A549 (cell line): ENCODE results near the gene OBSCN. TPM values are rescaled to one million over a fixed set of nuclear protein-coding genes. Genes with fewer than 3 reads are reported as not detected.

Source experiments
- ATAC-seq, 2 experiments: fragments of 200-7000 bp in 1 of 2; fragments of >200 bp in 1 of 2; cut with Nextera tagmentation in 1 of 2; cut with Tn5 transposase in 1 of 2; 3 replicates each; pipeline versions ENCODE4 v1.8.0 to v1.9.1; 2018 to 2020; ENCODE audit warnings: mild to moderate bottlenecking in 1 of 2, moderate library complexity in 1 of 2
- CTCF ChIA-PET: fragments of 300-600 bp; sonication (Branson Sonifier 250); formaldehyde crosslinking; extraction: SDS; loops from one replicate; lab custom pipeline; 2021; ENCODE audit warnings: antibody characterized with exemption, inconsistent platforms; lab: Yijun Ruan, JAX
- POLR2A ChIA-PET: fragments of 350-600 bp; formaldehyde crosslinking; extraction: SDS; loops from one replicate; lab custom pipeline; 2021; ENCODE audit warnings: antibody characterized with exemption, inconsistent platforms; lab: Yijun Ruan, JAX
- DNase-seq, 2 experiments: peaks; one replicate each; pipeline versions ENCODE4 v3.0.0 to v3.0.0-alpha.2; 2011 to 2016; ENCODE audit warnings: low read depth in 1 of 2, low spot score in 1 of 2
- FAIRE-seq: peaks from 2 replicates; lab custom pipeline; 2011; peaks lifted over from hg19 to GRCh38; lab: Jason Lieb, UNC
- H3K27ac ChIP-seq, 2 experiments: fragments of >200 bp; sonication (Bioruptor Twin); formaldehyde crosslinking; 3 replicates each; pipeline ENCODE4 v1.5.1; 2016 to 2017
- H3K4me1 ChIP-seq: fragments of >200 bp; sonication (Bioruptor Twin); formaldehyde crosslinking; 3 replicates; pipeline ENCODE4 v1.6.1; 2016
- H3K4me2 ChIP-seq: fragments of >200 bp; sonication (Bioruptor Twin); formaldehyde crosslinking; 3 replicates; pipeline ENCODE4 v1.6.1; 2016
- H3K4me3 ChIP-seq: fragments of >200 bp; sonication (Bioruptor Twin); formaldehyde crosslinking; 3 replicates; pipeline ENCODE4 v1.5.1; 2016
- H3K9me3 ChIP-seq: fragments of >200 bp; sonication (Bioruptor Twin); formaldehyde crosslinking; 3 replicates; pipeline ENCODE4 v1.6.1; 2016
- BHLHE40 ChIP-seq: IDR thresholded peaks from 2 replicates; pipeline ENCODE4 v1.6.1; 2012; ENCODE audit warnings: low read depth, low read length, inconsistent platforms
- CEBPB ChIP-seq, 2 experiments: fragments of >200 bp in 1 of 2; sonication (Bioruptor Twin) in 1 of 2; formaldehyde crosslinking in 1 of 2; IDR thresholded peaks; 2 replicates each; pipeline ENCODE4 v1.6.1; 2012 to 2016
- CHD4 ChIP-seq: fragments of 200-600 bp; sonication (generic); IDR thresholded peaks from 2 replicates; pipeline ENCODE4 v1.6.1; 2016; ENCODE audit warnings: antibody characterized with exemption, mild to moderate bottlenecking, borderline replicate concordance
- E2F6 ChIP-seq: IDR thresholded peaks from 2 replicates; pipeline ENCODE4 v1.6.1; 2012; ENCODE audit warnings: low read depth, borderline replicate concordance
- EHMT2 ChIP-seq: fragments of 200-600 bp; sonication (generic); IDR thresholded peaks from 2 replicates; pipeline ENCODE4 v1.6.1; 2016; ENCODE audit warnings: antibody characterized with exemption, low read depth, mild to moderate bottlenecking, moderate library complexity
- EP300 ChIP-seq, 2 experiments: fragments of >200 bp; sonication (Bioruptor Twin); formaldehyde crosslinking; IDR thresholded peaks; 2 replicates in 1 of 2; 3 replicates in 1 of 2; pipeline ENCODE4 v1.6.1; 2016 to 2017
- FOSL2 ChIP-seq, 2 experiments: fragments of 450-650 bp in 1 of 2; fragments of >200 bp in 1 of 2; sonication (Bioruptor Twin) in 1 of 2; formaldehyde crosslinking; IDR thresholded peaks; 2 replicates each; pipeline versions ENCODE4 v1.5.0 to v1.6.1; 2016 to 2020; ENCODE audit warnings: mild to moderate bottlenecking in 1 of 2, moderate library complexity in 1 of 2
- GATA3 ChIP-seq: IDR thresholded peaks from 2 replicates; pipeline ENCODE4 v1.6.1; 2012; ENCODE audit warnings: borderline replicate concordance
- HDAC2 ChIP-seq: fragments of 200-600 bp; sonication (generic); IDR thresholded peaks from 2 replicates; pipeline ENCODE4 v1.6.1; 2016
- HEYL ChIP-seq: fragments of 250-450 bp; sonication (Bioruptor Pico); IDR thresholded peaks from 2 replicates; pipeline ENCODE4 v1.8.0; 2021; ENCODE audit warnings: mild to moderate bottlenecking, moderate library complexity
- HOXB13 ChIP-seq: fragments of 250-450 bp; sonication (Bioruptor Pico); IDR thresholded peaks from 2 replicates; pipeline ENCODE4 v1.5.0; 2020; ENCODE audit warnings: low read depth, mild to moderate bottlenecking, moderate library complexity
- JUN ChIP-seq, 2 experiments: fragments of >200 bp; sonication (Bioruptor Twin); formaldehyde crosslinking; IDR thresholded peaks; 2 replicates in 1 of 2; 3 replicates in 1 of 2; pipeline ENCODE4 v1.6.1; 2016 to 2017
- JUNB ChIP-seq: fragments of >200 bp; sonication (Bioruptor Twin); formaldehyde crosslinking; IDR thresholded peaks from 2 replicates; pipeline ENCODE4 v1.6.1; 2016
- KDM5A ChIP-seq: fragments of 200-600 bp; sonication (generic); IDR thresholded peaks from 2 replicates; pipeline ENCODE4 v1.6.1; 2016; ENCODE audit warnings: antibody characterized with exemption, mild to moderate bottlenecking
- MAZ ChIP-seq: fragments of 150-350 bp; IDR thresholded peaks from 2 replicates; pipeline ENCODE4 v1.6.1; 2014; ENCODE audit warnings: antibody characterized with exemption, low read depth, low read length, borderline replicate concordance
- NFE2L2 ChIP-seq: fragments of 150-350 bp; conservative IDR thresholded peaks from 2 replicates; pipeline ENCODE4 v1.6.1; 2014; ENCODE audit warnings: low read length
- RARB ChIP-seq: fragments of 250-450 bp; sonication (Bioruptor Pico); IDR thresholded peaks from 2 replicates; pipeline ENCODE4 v1.8.0; 2021; ENCODE audit warnings: mild to moderate bottlenecking, moderate library complexity
- RCOR1 ChIP-seq: fragments of 150-350 bp; IDR thresholded peaks from 2 replicates; pipeline ENCODE4 v1.6.1; 2014; ENCODE audit warnings: antibody characterized with exemption, low read length, low read depth
- REST ChIP-seq: fragments of 200-600 bp; sonication (generic); IDR thresholded peaks from 2 replicates; pipeline ENCODE4 v1.6.1; 2016; ENCODE audit warnings: antibody characterized with exemption, mild to moderate bottlenecking, moderate library complexity
- RNF2 ChIP-seq: fragments of 200-600 bp; sonication (generic); IDR thresholded peaks from 2 replicates; pipeline ENCODE4 v1.6.1; 2016; ENCODE audit warnings: low read depth, mild to moderate bottlenecking, antibody characterized with exemption, moderate library complexity, borderline replicate concordance
- SMC3 ChIP-seq: fragments of >200 bp; sonication (Bioruptor Twin); formaldehyde crosslinking; IDR thresholded peaks from 3 replicates; pipeline ENCODE4 v1.6.1; 2018; ENCODE audit warnings: inconsistent platforms
- ZNF302 ChIP-seq: fragments of 250-450 bp; sonication (Bioruptor Pico); IDR thresholded peaks from 2 replicates; pipeline ENCODE4 v1.9.0; 2021; ENCODE audit warnings: inconsistent platforms, mild to moderate bottlenecking, moderate library complexity
- WGBS: methylation state at CpG from one replicate; pipeline ENCODE4 v1.1.6; 2017; ENCODE audit errors: missing lambda C conversion rate; 5-methylcytosine and 5-hydroxymethylcytosine counted together
- polyA plus RNA-seq, 4 experiments: library from polyadenylated mRNA; depleted of rRNA in 3 of 4; stranded (reverse); fragments of >200 nt; fragmentation: RNase III in 1 of 4; extraction: RNeasy Plus Mini Kit Qiagen cat#74134 plus additional on column Dnase treatment in 1 of 4; gene quantifications; 2 replicates in 3 of 4; 3 replicates in 1 of 4; pipeline ENCODE4 v1.2.3, GENCODE V29; 2011 to 2017

OBSCN gene
- polyA plus RNA-seq, 2 of the 4 experiments (the other 2 are of a cell fraction), result 3.1 to 6.8 TPM

- WGBS, result 75% methylated on average over 48 of the region's 48 CpGs
- no peak for TF ChIP-seq GATA3
- peak; percentile 0; the same call in 1 of the 2 replicates for TF ChIP-seq KDM5A
- no peak for TF ChIP-seq HEYL
- no peak for TF ChIP-seq SMC3
- TF ChIP-seq REST, result no peak
- TF ChIP-seq FOSL2 (IDR thresholded peaks at IDR 0.05), result no peak
- TF ChIP-seq FOSL2 (CRISPR knock-in tag; IDR thresholded peaks at IDR 0.05), result no peak
- no peak for TF ChIP-seq EHMT2
- Histone ChIP-seq H3K4me2 (peak overlapping the region; percentile 80), H3K9me3 (no peaks in the 10 kb centered on the region), H3K4me1 (peaks cover 9% of the 10 kb centered on the region; the same call in 2 of the 3 replicates), H3K4me3 (peak overlapping the region; percentile 51), H3K27ac (peak overlapping the region; percentile 78 to 82)
- no peak for FAIRE-seq
- POLR2A ChIA-PET, result no interaction called here
- CTCF ChIA-PET, result interaction anchor here (0.7 to 2.5 kb wide), 11 partner anchors 14 to 176 kb away, joined by 3 to 17 read pairs (median 3); no protein-coding TSS in a partner anchor
- no peak for ATAC-seq
- DNase-seq, result no peak
Measured at GRCh38 chr1:228378873-228379460, 171.1 kb downstream of the OBSCN start.

GRCh38 chr1:228379666-228380065, 171.8 kb downstream of the OBSCN start:
- Histone ChIP-seq H3K4me2 (no peak overlapping the region), H3K9me3 (no peaks in the 10 kb centered on the region), H3K4me3 (no peak overlapping the region), H3K27ac (no peak overlapping the region), H3K4me1 (peaks cover 9% of the 10 kb centered on the region; the same call in 2 of the 3 replicates)
- ChIA-PET CTCF (interaction anchor here (0.7 to 1.3 kb wide), 7 partner anchors 22 to 177 kb away, joined by 3 read pairs; no protein-coding TSS in a partner anchor), POLR2A (no interaction called here)
- FAIRE-seq, result no peak
- WGBS, result 91% methylated on average over 8 of the region's 8 CpGs
- TF ChIP-seq RCOR1 (no peak), RNF2 (no peak), NFE2L2 (no peak)
- DNase-seq, result no peak
- ATAC-seq, result no peak

- H3K27ac ChIP-seq, result no peak overlapping the region
- H3K4me1 ChIP-seq, result peaks cover 9% of the 10 kb centered on the region; the same call in 2 of the 3 replicates
- TF ChIP-seq JUN (IDR thresholded peaks at IDR 0.05), result no peak
- TF ChIP-seq ZNF302 (CRISPR knock-in tag), result no peak
- TF ChIP-seq EP300 (IDR thresholded peaks at IDR 0.05), result no peak
- TF ChIP-seq RARB (CRISPR knock-in tag), result no peak
- TF ChIP-seq EHMT2, result no peak
- TF ChIP-seq HOXB13 (CRISPR knock-in tag), result no peak
- TF ChIP-seq HEYL, result no peak
- TF ChIP-seq CEBPB (IDR thresholded peaks at IDR 0.05), result no peak
- no peak for TF ChIP-seq MAZ
- no peak for TF ChIP-seq JUNB
- TF ChIP-seq HDAC2, result no peak
- TF ChIP-seq SMC3, result no peak
- no peak for TF ChIP-seq NFE2L2
- no peak for TF ChIP-seq E2F6
- TF ChIP-seq BHLHE40, result no peak
- no peak for TF ChIP-seq CHD4
- no peak for ATAC-seq
- no peak overlapping the region for H3K4me3 ChIP-seq
- WGBS, result 88% methylated on average over 2 of the region's 2 CpGs
- FAIRE-seq, result no peak
- H3K9me3 ChIP-seq, result no peaks in the 10 kb centered on the region
- POLR2A ChIA-PET, result no interaction called here
- CTCF ChIA-PET, result interaction anchor here (0.7 to 4.6 kb wide), 2 partner anchors 12 to 561 kb away, joined by 4 to 17 read pairs; no protein-coding TSS in a partner anchor
- no peak overlapping the region for H3K4me2 ChIP-seq
- DNase-seq, result no peak
Measured at GRCh38 chr1:228381356-228381755, 173.5 kb downstream of the OBSCN start.
